Measurements from ENCODE around the gene SLC44A2. TPM values are rescaled to one million over a fixed set of nuclear protein-coding genes. Genes with fewer than 3 reads are reported as not detected.
A peak's percentile ranks its signal among the peaks of the same experiment; 100 is the strongest.

Gene SLC44A2
- total RNA-seq, result 345 TPM
- 150 TPM for polyA plus RNA-seq (ENCODE audit: insufficient read depth, low read depth, low replicate concordance)
- long read RNA-seq, donor 1, transcript SLC44A2-202 (22 exons, 3,301 nt), result minor isoform, 7 of 25 reads
- long read RNA-seq, donor 1, transcript SLC44A2-201 (22 exons, 3,671 nt), result major isoform, 10 of 25 reads
- long read RNA-seq, donor 1, partial matches to known transcripts, result 5 of 25 reads
- long read RNA-seq, donor 1, other reads (novel, unspliced or antisense), result 0 of 25 reads
- long read RNA-seq, donor 2, transcript SLC44A2-201 (22 exons, 3,671 nt), result major isoform, 12 of 32 reads
- long read RNA-seq, donor 2, transcript SLC44A2-202 (22 exons, 3,301 nt), result minor isoform, 5 of 32 reads
- long read RNA-seq, donor 2, partial matches to known transcripts, result 10 of 32 reads
- long read RNA-seq, donor 2, other reads (novel, unspliced or antisense), result 0 of 32 reads
- long read RNA-seq, donor 3, transcript SLC44A2-202 (22 exons, 3,301 nt), result minor isoform, 9 of 31 reads
- long read RNA-seq, donor 3, transcript SLC44A2-201 (22 exons, 3,671 nt), result major isoform, 13 of 31 reads
- long read RNA-seq, donor 3, partial matches to known transcripts, result 6 of 31 reads
- long read RNA-seq, donor 3, other reads (novel, unspliced or antisense), result 0 of 31 reads
- long read RNA-seq, donor 4, transcript SLC44A2-201 (22 exons, 3,671 nt), result major isoform, 7 of 17 reads
- long read RNA-seq, donor 4, transcript SLC44A2-210 (8 exons, 2,577 nt), result minor isoform, 5 of 17 reads
- long read RNA-seq, donor 4, transcript SLC44A2-202 (22 exons, 3,301 nt), result minor isoform, 5 of 17 reads
- long read RNA-seq, donor 4, partial matches to known transcripts, result 0 of 17 reads
- long read RNA-seq, donor 4, other reads (novel, unspliced or antisense), result 0 of 17 reads
- long read RNA-seq, donor 5, partial matches to known transcripts, result 0 of 1 reads
- long read RNA-seq, donor 5, other reads (novel, unspliced or antisense), result 0 of 1 reads
- long read RNA-seq, donor 6, partial matches to known transcripts, result 0 of 1 reads
- long read RNA-seq, donor 6, other reads (novel, unspliced or antisense), result 0 of 1 reads
- long read RNA-seq, donor 7, transcript SLC44A2-210 (8 exons, 2,577 nt), result minor isoform, 7 of 341 reads
- long read RNA-seq, donor 7, transcript SLC44A2-203 (22 exons, 3,784 nt), result minor isoform, 9 of 341 reads
- long read RNA-seq, donor 7, transcript SLC44A2-202 (22 exons, 3,301 nt), result minor isoform, 36 of 341 reads
- long read RNA-seq, donor 7, transcript SLC44A2-201 (22 exons, 3,671 nt), result major isoform, 152 of 341 reads
- long read RNA-seq, donor 7, partial matches to known transcripts, result 57 of 341 reads
- long read RNA-seq, donor 7, other reads (novel, unspliced or antisense), result 79 of 341 reads
- long read RNA-seq, donor 8, transcript SLC44A2-201 (22 exons, 3,671 nt), result major isoform, 6 of 34 reads
- long read RNA-seq, donor 8, partial matches to known transcripts, result 19 of 34 reads
- long read RNA-seq, donor 8, other reads (novel, unspliced or antisense), result 0 of 34 reads
- long read RNA-seq, donor 9, transcript SLC44A2-201 (22 exons, 3,671 nt), result major isoform, 6 of 11 reads
- long read RNA-seq, donor 9, partial matches to known transcripts, result 0 of 11 reads
- long read RNA-seq, donor 9, other reads (novel, unspliced or antisense), result 0 of 11 reads
- long read RNA-seq, donor 10, transcript SLC44A2-202 (22 exons, 3,301 nt), result minor isoform, 6 of 31 reads
- long read RNA-seq, donor 10, transcript SLC44A2-201 (22 exons, 3,671 nt), result major isoform, 15 of 31 reads
- long read RNA-seq, donor 10, partial matches to known transcripts, result 5 of 31 reads
- long read RNA-seq, donor 10, other reads (novel, unspliced or antisense), result 0 of 31 reads

GRCh38 chr19:10625003-10625761 is at the start of gene SLC44A2:
Gene SLC44A2, plus strand, starts transcription at chr19:10625553. Its CDS starts 81 bp downstream, at chr19:10625634.
- DNase-seq (peak; percentile 88 to 97 (median 90)), FAIRE-seq (no peak)
- Histone ChIP-seq H3K4me1 (ENCODE audit: control insufficient read depth in 2 of 3, insufficient read depth in 2 of 3, low read depth in 1 of 3, low read length in 3 of 3) (peaks cover 0 to 8% (median 0%) of the 10 kb centered on the region in 3 donors), H3K4me3 (ENCODE audit: low read length in 3 of 3) (peak within 1 kb of the TSS; percentile 54 to 72 (median 61)), H3K27ac (ENCODE audit: low read depth in 2 of 2, low read length in 2 of 2) (peak within 1 kb of the TSS; percentile 83 to 90), H3K36me3 (ENCODE audit: control insufficient read depth in 2 of 3, insufficient read depth in 3 of 3, low read length in 3 of 3) (peaks cover 5 to 8% (median 7%) of the 10 kb centered on the region in 3 donors), H3K9me3 (ENCODE audit: control insufficient read depth in 2 of 3, insufficient read depth in 1 of 3, low read length in 3 of 3) (no peaks in the 10 kb centered on the region), H3K9ac (ENCODE audit: low read length in 3 of 3) (peak within 1 kb of the TSS; percentile 33 to 85 (median 84)), H3K27me3 (ENCODE audit: control insufficient read depth, insufficient read depth, low read length) (no peaks in the 10 kb centered on the region)
- intact Hi-C loops (cut with DNase I), result no loop called here
- TF ChIP-seq CTCF (IDR thresholded peaks at IDR 0.05; ENCODE audit: borderline replicate concordance, extremely low read depth, insufficient read depth), result no peak

GRCh38 chr19:10577951-10578350 is 47.4 kb upstream of the SLC44A2 start:
- H3K4me3 ChIP-seq (ENCODE audit: low read length in 3 of 3), result no peak overlapping the region
- intact Hi-C loops (cut with DNase I), result no loop called here
- no peaks in the 10 kb centered on the region for H3K27me3 ChIP-seq (ENCODE audit: control insufficient read depth, insufficient read depth, low read length)
- H3K4me1 ChIP-seq (ENCODE audit: control insufficient read depth in 2 of 3, insufficient read depth in 2 of 3, low read depth in 1 of 3, low read length in 3 of 3), result peaks cover 0 to 4% (median 3%) of the 10 kb centered on the region in 3 donors
- H3K9me3 ChIP-seq (ENCODE audit: control insufficient read depth in 2 of 3, insufficient read depth in 1 of 3, low read length in 3 of 3), result no peaks in the 10 kb centered on the region
- no peak overlapping the region for H3K9ac ChIP-seq (ENCODE audit: low read length in 3 of 3)
- H3K36me3 ChIP-seq (ENCODE audit: control insufficient read depth in 2 of 3, insufficient read depth in 3 of 3, low read length in 3 of 3), result peaks cover 0 to 2% (median 0%) of the 10 kb centered on the region in 3 donors
- no peak for FAIRE-seq
- no peak overlapping the region for H3K27ac ChIP-seq (ENCODE audit: low read depth in 2 of 2, low read length in 2 of 2)
- no peak for TF ChIP-seq CTCF (IDR thresholded peaks at IDR 0.05; ENCODE audit: borderline replicate concordance, extremely low read depth, insufficient read depth)
- no peak for DNase-seq

Measured in kidney (tissue), 22 donors.